Measurements from ENCODE around the gene PQBP1.

GRCh38 chrX:48923771-48924170 lies 26.0 kb downstream of the PQBP1 start:
- TF ChIP-seq CTCF (IDR thresholded peaks at IDR 0.05) (no peak), POLR2A (IDR thresholded peaks at IDR 0.05) (no peak)

Measured in right lobe of liver (tissue), 4 donors.